ENCODE results near the gene ZMIZ2.
"Not testable (repeated sequence)": the region's sequence is repeated elsewhere in the genome, so short reads cannot be mapped to it uniquely, and the experiment has no call there.

The ZMIZ2 gene

DNA sequence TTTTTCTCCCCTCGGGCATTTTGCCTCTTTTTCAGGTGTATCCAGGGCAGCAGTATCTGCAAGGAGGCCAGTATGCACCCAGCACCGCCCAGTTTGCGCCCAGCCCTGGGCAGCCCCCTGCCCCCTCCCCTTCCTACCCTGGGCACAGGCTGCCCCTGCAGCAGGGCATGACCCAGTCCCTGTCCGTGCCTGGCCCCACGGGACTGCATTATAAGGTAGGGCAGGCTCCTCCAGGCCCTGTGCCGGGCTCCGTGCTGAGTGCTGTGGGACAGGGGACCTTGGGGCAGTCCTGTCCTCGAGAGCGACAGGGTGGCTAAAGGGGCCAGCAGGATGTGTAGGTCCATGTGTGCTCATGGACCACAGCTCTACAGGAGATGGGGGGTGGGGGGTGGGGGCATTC, 10.6 kb downstream of the ZMIZ2 start:
- DNase-seq: no peak

DNA sequence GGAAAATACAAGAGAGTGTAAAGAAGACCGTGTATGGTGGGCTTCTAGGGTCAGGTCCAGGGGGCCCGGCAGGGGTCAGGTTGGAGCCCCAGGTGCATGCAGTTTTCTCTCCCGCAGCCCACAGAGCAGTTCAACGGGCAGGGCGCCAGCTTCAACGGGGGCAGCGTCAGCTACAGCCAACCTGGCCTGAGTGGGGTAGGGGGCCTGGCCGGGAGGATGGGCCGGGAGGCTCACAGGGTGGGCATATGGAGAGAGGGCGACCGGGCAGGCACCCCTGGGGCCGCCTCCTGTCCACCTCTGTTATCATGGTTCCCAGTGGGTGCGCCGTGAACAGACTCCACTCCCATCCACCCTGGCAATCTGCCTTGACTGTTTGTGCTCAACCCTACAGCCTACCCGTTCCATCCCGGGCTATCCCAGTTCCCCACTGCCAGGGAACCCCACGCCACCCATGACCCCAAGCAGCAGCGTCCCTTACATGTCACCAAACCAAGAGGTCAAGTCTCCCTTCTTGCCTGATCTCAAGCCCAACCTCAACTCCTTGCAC, 11.5 kb downstream of the ZMIZ2 start:
- DNase-seq: no peak

DNA sequence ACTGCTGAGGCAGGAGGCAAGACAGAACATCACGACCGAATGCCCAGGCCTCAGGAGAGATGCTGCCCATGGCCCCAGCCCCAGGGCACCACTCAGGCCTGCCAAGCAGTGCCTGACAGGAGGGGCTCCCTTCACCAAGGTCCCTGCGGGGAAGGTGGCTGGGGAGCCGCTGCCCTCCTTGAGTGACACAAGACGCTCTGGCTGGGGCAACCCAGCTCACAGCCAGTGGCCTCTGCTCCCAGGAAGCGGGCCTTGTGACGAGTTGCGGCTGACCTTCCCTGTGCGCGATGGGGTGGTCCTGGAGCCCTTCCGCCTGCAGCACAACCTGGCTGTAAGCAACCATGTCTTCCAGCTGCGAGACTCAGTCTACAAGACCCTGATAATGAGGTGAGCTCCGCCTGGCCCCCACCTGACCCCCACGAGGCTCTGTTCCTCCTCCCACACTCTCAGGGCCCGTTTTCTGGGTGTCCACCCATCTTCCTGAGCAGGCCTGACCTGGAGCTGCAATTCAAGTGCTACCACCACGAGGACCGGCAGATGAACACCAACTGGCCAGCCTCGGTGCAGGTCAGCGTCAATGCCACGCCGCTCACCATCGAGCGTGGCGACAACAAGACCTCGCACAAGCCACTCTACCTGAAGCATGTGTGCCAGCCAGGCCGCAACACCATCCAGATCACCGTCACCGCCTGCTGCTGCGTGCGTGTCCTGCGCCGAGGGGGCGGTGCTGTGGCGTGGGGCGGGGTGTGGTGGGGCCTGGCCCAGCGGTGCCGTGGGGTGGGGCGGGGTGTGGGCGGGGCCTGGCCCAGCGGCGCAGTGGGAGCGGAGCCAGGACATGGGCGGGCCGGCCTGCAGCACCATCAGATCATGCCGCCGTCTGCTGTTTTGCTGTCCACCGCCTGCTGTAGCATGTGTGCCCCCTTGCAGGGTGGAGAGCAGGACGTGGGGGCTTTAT, 12.8 kb downstream of the ZMIZ2 start:
- DNase-seq: no peak

DNA sequence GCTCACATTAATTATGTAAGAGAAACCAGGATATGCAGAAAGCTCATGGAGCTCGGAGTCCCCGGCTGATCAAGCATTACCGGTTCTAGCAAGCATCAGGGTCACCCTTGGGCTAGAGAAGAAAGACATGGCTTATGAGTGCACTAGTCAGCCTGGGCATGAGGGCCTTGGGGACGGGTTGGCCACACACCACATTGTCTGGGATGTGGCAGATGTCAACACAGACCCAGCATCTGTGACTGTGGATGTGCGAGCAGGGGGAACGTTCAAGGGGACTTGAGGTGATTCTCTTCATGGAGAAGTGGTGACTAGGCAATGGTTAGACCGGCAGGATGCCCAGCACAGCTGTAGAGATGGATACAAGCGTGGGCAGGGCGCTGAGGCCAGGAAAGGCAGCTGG, 13.7 kb downstream of the ZMIZ2 start:
- DNase-seq: no peak

DNA sequence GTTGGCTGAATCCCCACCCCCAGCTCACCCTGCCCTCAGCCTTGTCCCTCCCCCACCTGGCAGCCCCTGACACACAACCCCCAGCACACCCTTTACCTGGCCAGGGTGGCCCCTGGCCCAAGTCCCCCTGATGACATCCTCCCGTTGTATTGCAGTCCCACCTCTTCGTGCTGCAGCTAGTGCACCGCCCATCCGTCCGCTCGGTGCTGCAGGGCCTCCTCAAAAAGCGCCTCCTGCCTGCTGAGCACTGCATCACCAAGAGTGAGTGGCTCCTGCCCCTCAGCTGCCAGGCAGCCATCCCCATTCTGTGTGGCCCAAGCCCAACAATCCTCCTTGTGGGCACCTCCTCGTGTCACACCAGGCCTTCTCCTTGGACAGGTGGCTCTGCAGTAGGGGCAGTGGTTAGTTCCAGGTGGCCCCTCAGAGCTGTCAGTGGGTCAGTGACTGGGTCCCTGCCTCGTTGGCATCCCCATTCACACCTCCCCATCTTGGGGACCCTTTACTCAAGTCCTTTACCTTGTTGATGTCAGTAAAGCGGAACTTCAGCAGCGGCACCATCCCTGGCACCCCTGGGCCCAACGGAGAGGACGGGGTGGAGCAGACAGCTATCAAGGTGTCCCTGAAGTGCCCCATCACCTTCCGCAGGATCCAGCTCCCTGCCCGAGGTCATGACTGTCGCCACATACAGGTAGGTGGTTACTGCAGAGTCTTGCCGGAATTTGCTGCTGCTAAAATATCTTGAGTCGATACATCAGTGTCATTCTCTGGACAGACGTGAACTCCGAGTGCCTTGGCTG, 14.3 kb downstream of the ZMIZ2 start:
- DNase-seq: no peak

DNA sequence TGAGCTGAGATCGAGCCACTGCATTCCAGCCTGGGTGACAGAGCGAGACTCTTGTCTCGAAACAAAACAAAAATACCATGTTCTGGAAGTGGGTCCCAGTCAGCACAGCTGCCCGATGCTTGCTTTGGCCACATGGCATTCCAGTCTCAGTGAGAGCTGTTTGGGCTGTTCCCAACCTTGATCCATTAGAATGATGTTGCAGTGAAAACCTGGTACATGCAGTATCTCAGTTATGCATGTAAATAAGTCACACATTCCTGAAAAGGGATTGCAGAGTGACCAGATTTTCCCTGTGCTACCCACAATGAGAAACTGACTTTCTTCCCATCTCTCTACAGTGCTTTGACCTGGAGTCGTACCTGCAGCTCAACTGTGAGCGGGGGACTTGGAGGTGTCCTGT, 15.4 kb downstream of the ZMIZ2 start:
- no peak for DNase-seq

DNA sequence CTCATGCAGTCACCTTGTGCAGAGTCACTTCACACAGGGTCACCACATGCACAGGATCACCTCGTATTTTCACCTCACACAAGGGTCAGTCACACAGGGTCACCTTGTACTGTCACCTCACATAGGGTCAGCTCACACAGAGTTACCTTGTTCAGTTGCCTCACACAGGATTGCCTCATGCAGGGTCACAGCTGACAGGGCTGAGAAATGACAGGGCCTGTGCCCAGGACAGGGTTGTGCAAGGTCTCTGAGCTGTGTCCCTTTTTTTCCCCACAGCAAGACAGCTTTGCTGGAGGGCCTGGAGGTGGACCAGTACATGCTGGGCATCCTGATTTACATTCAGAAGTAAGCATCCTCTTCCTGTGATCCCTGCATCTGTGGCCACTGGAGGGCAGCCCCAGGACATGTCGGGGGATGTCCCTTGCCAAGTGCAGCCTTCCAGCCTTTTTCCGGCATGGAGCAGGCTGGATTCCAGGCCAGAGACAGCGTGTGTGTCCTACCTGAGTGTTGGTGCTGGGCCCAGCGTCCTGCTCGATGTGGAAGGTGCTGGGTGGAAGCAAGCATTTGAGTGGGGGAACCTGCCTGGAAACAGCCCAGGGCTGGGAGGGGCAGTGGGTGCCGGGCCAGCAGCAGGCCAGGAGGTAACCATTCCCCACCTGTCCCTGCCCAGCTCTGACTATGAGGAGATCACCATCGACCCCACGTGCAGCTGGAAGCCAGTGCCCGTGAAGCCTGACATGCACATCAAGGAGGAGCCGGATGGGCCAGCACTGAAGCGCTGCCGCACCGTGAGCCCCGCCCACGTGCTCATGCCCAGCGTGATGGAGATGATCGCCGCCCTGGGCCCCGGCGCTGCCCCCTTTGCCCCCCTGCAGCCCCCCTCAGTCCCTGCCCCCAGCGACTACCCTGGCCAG, 16.3 kb downstream of the ZMIZ2 start:
- DNase-seq: no peak

DNA sequence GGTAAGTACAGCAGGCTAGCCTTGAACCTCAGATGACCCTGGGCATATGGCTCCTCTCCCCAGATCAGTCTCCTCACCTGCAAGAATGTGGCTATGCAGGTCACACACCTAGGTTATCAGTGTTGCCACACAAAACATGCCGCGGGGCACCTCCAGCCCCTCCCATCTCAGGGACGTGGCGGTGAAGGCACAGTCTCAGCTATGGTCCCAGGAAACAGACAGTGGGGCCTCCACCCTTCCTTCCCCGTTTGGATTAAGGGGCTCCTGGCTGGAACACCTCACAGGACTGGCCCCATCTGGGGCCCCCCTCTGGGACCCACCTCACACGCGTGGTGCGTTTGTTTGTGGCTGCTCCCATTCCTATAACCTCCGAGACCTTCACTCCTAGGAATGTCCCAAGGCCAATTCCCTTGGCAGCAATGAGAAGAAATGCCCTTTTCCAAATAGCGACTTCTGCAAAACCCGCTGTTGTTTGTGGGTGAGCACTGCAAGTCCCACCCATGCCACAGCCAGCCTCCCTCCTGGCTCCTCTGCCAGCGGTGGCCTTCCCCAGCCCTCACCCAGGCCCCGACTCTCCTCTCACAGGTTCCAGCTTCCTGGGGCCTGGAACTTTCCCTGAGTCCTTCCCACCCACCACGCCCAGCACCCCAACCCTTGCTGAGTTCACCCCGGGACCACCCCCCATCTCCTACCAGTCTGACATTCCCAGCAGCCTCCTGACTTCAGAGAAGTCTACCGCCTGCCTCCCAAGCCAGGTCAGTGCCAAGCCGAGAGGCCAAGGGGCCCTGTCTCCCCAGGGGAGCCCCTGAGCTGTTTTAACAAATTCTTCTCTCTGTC, 17.1 kb downstream of the ZMIZ2 start:
- DNase-seq: no peak

DNA sequence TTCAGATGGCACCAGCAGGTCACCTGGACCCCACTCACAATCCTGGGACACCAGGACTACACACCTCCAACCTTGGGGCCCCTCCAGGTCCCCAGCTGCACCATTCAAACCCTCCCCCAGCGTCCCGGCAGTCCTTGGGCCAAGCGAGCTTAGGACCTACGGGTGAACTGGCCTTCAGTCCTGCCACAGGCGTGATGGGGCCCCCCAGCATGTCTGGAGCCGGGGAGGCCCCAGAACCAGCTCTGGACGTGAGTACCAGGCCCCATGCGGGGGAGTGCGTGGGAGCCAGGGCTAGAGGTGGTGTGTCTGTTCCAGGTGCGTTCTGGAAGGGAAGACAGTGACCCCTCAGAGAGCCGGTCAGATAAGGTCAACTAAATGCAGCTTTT, 17.8 kb downstream of the ZMIZ2 start:
- DNase-seq: no peak

DNA sequence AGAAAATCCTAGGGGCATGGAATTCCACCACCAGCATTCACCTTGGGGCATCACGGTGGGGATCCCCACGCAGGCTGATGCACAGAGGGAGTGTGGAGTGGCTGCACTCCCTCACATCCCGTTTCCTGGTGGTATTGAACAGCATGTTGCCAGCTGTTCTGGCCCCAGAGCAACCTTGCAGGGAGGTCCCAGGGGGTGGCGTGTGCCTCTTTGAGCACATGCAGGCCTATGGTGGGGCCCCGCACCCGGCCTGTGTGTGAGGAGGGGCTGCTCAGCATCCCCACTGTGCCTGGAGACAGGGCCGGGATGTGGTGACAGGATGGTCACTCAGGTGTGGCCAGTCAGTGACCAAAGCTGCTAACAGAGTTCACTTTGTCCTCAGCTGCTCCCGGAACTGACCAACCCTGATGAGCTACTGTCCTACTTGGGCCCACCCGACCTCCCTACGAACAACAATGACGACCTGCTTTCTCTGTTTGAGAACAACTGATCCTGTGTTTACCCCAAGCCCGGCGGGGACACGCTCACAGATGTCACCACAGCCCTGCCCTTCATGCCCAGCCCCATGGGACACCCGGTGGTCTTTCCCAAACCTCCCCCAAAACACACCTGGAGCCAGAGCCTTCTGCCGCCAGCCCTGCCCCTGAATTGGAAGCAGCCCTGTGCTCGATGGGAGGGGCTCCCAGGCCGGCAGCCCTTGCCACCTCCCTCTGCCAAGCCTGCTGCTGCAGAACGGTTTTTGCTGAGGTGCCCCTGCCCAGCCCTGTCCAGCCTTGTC, 18.7 kb downstream of the ZMIZ2 start:
- DNase-seq: no peak

DNA sequence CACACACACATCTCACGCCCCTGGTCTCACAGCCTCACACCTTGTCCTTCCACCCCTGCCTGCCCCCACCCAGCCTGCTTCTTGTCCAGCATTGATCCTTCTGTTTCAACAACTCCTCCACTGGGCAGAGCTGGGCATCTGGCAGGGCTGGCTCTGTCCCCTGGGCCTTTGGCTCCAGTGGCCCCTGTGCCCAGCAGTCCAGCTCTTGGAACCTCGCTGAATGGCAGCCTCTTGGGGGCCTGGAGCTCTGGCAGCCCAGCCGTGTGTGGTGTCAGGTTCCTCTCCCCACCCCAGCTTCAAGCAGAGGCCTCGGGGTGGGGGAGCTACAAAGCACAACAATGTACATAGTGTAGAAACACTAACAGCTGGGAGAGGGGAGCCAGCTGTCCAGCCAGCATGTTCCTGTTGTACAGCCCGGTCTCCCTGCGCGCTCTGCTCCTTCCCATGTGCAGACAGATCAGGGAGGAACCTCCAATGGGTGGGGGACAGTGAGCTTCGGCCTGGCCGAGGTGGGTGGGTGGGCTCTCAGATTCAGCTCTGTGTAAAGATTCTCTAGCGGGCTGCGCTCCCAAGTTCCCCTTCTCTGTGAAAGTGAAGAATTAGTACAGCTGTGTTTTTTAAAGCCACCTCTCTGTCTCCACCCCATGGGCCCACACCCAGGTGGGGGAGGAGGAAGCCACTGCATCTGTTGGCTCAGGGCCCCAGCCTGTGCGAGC, 19.4 kb downstream of the ZMIZ2 start:
- no peak for DNase-seq

DNA sequence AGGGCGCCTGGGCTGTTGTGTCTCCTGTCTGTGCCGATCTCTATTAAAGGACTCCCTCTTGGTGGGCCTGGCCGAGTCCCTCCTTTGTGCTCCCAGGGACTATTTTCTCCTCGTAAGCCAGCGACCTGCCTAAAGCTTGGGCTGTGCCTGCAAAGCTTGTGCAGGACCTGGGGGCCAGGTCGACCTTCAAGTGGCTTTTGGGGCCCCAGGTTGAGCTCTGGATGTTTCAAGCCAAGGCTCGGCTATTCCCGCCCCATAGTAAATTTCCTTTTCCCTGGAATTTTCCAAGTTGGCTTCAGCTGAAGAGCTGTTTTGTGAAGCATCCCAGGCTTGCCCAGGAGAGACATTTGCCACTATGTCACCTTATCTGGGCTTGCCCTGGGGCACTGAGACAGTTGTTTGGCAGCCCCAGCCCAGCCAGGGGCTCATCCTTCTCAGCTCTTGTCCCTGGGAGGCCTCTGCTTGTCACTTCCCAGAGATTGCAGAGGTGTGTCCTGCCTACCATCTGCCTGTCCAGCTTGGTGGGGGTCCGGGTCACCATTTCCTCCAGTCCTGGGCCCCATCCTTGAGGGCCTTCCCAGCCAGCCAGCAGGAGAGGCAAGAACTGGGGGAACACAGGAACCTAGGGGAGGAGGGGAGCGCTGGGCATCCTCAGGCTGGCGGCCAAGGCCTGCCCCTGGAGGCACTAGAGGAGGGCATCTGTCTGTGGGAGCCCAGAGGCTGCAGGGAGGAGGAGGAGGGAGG, 20.2 kb downstream of the ZMIZ2 start:
- no peak for DNase-seq

DNA sequence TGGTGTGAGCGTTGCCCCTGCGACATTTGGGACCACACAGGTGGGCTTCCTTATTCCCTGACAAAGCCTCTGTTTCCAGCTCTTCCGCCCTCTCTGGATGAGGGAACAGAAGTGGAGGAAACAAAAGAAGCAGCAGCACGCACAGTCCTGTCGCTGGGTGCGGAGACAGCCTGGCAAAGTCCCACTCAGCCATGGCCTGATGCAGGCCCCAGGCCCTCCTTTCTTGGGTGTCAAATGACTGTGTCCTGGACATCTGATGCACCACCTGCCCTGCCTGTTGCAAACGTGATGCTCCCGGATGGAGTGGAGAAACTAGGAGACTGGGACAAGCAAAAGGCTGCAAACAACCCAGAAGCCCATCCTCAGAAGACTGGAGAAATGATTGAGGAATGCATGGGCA, 20.7 kb downstream of the ZMIZ2 start:
- no peak for DNase-seq

DNA sequence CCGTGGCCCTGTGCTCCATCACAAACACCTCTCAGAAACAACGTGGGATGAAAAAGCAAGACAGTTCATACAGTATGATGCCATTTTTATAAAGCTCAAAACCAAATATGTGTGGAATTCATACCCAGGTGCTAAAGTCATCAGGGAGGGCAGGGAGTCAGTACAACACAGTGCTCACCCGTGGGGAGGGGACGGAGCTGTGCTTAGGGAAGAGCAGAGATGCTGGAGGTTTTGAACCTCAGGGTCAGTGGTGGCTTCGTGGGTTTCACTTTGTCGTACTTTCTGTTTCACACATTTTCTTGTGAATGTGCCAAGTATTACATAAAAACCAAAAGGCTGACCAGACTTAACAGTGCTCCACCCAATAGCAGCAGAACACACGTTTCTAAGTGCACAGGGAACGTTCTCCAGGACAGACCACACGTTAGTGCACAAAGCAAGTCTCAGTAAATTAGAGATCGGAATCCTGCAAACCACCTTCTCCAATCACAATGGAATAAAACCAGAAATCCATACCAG, 21.2 kb downstream of the ZMIZ2 start:
- no peak for DNase-seq

DNA sequence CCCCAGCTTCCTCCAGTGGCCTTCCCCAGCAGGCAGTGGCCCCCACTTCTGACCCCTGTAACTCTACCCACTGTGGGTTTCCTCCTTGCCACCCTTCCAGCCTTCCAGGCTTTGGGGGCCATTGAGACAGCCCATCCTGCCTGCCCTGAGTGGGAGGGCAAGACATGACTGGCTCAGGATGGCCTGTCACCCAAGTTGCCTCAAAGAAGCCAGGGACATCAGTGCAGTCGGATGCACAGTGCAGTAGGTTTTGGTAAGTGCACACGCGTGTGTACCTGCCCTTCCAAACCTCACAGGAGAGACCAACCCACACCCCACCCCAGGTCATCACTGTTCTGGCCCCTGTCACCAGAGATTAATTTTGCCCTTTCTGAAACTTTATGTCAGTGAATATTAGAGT, 22.7 kb downstream of the ZMIZ2 start:
- no peak for DNase-seq

DNA sequence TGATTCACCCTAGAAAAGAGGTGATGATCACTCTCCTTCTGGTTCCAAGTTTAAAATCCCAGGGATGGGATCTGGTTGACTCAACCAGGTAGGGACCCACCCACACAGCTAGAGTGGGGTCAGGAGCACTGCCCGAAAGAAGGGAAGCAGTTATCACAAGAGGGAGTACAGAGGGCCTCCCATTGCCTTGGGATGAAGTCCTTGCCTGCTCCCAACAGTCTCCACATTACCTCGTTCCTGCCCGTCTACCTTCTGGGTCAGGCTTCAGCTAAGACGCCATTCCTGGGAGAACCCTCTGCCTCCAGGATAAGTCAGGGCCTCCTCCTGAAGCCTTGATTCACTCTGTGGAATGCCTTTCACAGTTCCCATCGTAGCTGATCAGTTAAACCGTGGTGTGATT, 23.8 kb downstream of the ZMIZ2 start:
- no peak for DNase-seq

DNA sequence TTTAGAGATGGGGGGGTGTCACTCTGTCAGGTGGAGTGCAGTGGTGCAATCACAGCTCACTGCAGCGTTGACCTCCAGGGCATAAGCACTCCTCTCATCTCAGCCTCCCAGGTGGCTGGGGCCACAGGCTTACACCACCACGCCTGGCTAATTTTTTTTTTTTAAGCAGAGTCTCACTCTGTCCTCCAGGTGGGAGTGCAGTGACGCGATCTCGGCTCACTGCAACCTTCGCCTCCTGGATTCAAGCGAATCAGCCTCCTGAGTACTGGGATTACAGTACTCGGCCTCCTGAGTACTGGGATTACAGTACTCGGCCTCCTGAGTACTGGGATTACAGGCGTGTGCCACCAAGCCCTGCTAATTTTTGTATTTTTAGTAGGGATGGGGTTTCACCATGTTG, 24.2 kb downstream of the ZMIZ2 start:
- DNase-seq: no peak

DNA sequence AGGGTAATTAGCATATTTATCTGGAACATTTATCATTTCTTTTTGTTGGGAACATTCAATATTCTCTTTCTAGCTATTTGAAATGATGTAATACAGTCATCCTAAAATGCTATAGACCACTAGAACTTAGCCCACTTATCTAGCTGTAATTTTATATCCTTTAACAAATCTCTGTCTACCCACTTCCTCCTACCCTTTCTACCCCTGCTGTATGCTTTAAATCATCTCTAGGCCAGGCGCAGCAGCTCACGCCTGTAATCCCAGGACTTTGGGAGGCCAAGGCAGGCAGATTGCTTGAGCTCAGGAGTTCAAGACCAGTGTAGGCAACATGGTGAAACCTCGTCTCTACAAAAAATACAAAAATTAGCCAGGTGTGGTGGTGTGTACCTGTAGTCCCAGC, 25.8 kb downstream of the ZMIZ2 start:
- DNase-seq: not testable (repeated sequence)

DNA sequence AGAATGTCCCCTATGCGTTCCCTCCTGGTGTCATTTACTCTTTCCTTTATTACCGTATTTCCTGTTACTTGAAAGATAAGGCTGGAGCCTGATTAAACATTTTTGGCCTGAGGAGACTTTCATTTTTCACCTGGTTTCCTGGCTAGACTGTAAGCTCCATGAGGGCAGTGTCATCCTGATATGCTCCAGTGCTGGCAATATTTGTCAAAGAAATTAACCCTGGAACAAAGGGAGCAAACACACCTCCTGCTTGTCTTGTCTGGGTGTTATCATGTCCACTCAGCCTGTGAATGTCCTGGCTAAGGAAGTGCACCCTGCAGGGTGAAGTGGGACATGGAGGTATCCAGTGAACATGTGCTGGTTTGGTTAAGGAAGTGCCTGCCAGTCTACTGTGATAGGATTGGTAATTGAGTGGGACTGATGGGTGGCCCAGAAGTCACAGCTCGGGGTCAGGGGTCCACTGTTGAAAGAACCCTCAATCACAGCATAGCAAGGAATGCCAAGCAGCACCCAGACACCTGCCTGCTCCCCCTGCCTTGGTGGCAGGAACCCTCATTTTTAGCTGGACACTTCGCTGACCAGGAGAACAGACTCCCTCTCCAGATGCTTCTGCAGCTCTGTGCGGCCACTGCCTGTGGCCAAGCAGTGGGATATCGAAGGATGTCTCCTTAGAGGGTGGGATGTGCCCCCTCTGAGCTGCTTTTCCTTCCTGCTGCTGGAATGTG, 26.9 kb downstream of the ZMIZ2 start:
- no peak for DNase-seq
